GM23338 (cell line): ENCODE data around the gene ZSCAN4. TPM values are rescaled to one million over a fixed set of nuclear protein-coding genes. Genes with fewer than 3 reads are reported as not detected.

Experiments used
- ATAC-seq: fragments of 200-7000 bp; cut with Tn5 transposase; 3 replicates; pipeline ENCODE4 v1.9.1; 2020
- DNase-seq: peaks from one replicate; pipeline ENCODE4 v3.0.0-alpha.2; 2015; ENCODE audit warnings: low spot score
- H2AFZ ChIP-seq: fragments of 200-600 bp; sonication (generic); 2 replicates; pipeline ENCODE4 v1.8.0; 2016; ENCODE audit warnings: antibody characterized with exemption, mild to moderate bottlenecking, moderate library complexity
- H3F3A ChIP-seq: fragments of 200-600 bp; sonication (generic); replicated peaks from 2 replicates; pipeline ENCODE4 v1.8.0; 2017; ENCODE audit warnings: antibody characterized with exemption, mixed run types, low read depth
- H3K27ac ChIP-seq: fragments of 200-600 bp; sonication (generic); 2 replicates; pipeline ENCODE4 v1.6.1; 2016; ENCODE audit warnings: low read depth
- H3K27me3 ChIP-seq: fragments of 200-600 bp; sonication (generic); 2 replicates; pipeline ENCODE4 v1.8.0; 2016; ENCODE audit warnings: mild to moderate bottlenecking, mixed run types, moderate library complexity; ENCODE audit not compliant: insufficient read depth
- H3K36me3 ChIP-seq: fragments of 200-600 bp; sonication (generic); 2 replicates; pipeline ENCODE4 v1.8.0; 2016; ENCODE audit warnings: mild to moderate bottlenecking; ENCODE audit not compliant: insufficient read depth
- H3K4me1 ChIP-seq: fragments of 200-600 bp; sonication (generic); 2 replicates; pipeline ENCODE4 v1.8.0; 2016; ENCODE audit warnings: mild to moderate bottlenecking, moderate library complexity; ENCODE audit not compliant: insufficient read depth
- H3K4me2 ChIP-seq: fragments of 200-600 bp; sonication (generic); 2 replicates; pipeline ENCODE4 v1.7.1; 2017; ENCODE audit warnings: mixed run types
- H3K4me3 ChIP-seq: fragments of 200-600 bp; sonication (generic); 2 replicates; pipeline ENCODE4 v1.6.1; 2016; ENCODE audit warnings: mixed run types
- H3K79me2 ChIP-seq: fragments of 200-600 bp; sonication (generic); replicated peaks from 2 replicates; pipeline ENCODE4 v1.8.0; 2017; ENCODE audit warnings: mild to moderate bottlenecking; ENCODE audit not compliant: insufficient read depth
- H3K9me2 ChIP-seq: fragments of 200-600 bp; sonication (generic); 2 replicates; pipeline ENCODE4 v1.8.0; 2017; ENCODE audit not compliant: insufficient read depth
- H4K20me1 ChIP-seq: fragments of 200-600 bp; sonication (generic); replicated peaks from 2 replicates; pipeline ENCODE4 v1.8.0; 2017; ENCODE audit warnings: mild to moderate bottlenecking; ENCODE audit not compliant: insufficient read depth
- H3K27ac Mint-ChIP-seq: 2 replicates; pipeline ENCODE4 v1.8.0; 2020; ENCODE audit warnings: inconsistent platforms, mild to moderate bottlenecking, moderate library complexity, mixed read lengths
- H3K27me3 Mint-ChIP-seq: 3 replicates; pipeline ENCODE4 v1.8.0; 2022; ENCODE audit warnings: low read depth, mild to moderate bottlenecking, moderate library complexity, mixed read lengths, inconsistent platforms; ENCODE audit not compliant: insufficient read depth, poor library complexity
- H3K36me3 Mint-ChIP-seq: 3 replicates; pipeline ENCODE4 v1.8.0; 2021; ENCODE audit warnings: low read depth, mild to moderate bottlenecking, inconsistent platforms, moderate library complexity, mixed read lengths
- H3K4me1 Mint-ChIP-seq: 3 replicates; pipeline ENCODE4 v1.8.0; 2020; ENCODE audit warnings: mild to moderate bottlenecking, inconsistent platforms, mixed read lengths
- H3K4me3 Mint-ChIP-seq: 3 replicates; pipeline ENCODE4 v1.8.0; 2021; ENCODE audit warnings: moderate library complexity, mild to moderate bottlenecking, inconsistent platforms, mixed read lengths
- H3K9me3 Mint-ChIP-seq: 3 replicates; pipeline ENCODE4 v1.8.0; 2020; ENCODE audit warnings: moderate library complexity, mild to moderate bottlenecking, inconsistent platforms, mixed read lengths
- CREB1 ChIP-seq: fragments of 250-450 bp; sonication (Bioruptor Pico); IDR thresholded peaks from 2 replicates; pipeline ENCODE4 v1.5.0; 2020; ENCODE audit warnings: low read depth, mild to moderate bottlenecking, moderate library complexity
- CTCF ChIP-seq, 2 experiments: fragments of 200-600 bp in 1 of 2; sonication (generic) in 1 of 2; conservative IDR thresholded peaks; 2 replicates each; pipeline versions ENCODE4 v1.5.1 to v1.6.1; 2016 to 2017; ENCODE audit warnings: antibody characterized with exemption in 2 of 2, low read depth in 2 of 2, mild to moderate bottlenecking in 2 of 2, moderate library complexity in 1 of 2
- ETS1 ChIP-seq: IDR thresholded peaks from 2 replicates; pipeline ENCODE4 v1.6.1; 2016; ENCODE audit warnings: antibody characterized with exemption
- EZH2phosphoT487 ChIP-seq: fragments of 200-600 bp; sonication (generic); IDR thresholded peaks from one replicate; pipeline ENCODE4 v1.8.1; 2018; ENCODE audit warnings: antibody characterized with exemption; ENCODE audit not compliant: unreplicated experiment
- JUNB ChIP-seq: IDR thresholded peaks from one replicate; pipeline ENCODE4 v1.6.1; 2016; ENCODE audit warnings: antibody characterized with exemption; ENCODE audit not compliant: unreplicated experiment
- NANOG ChIP-seq: IDR thresholded peaks from 2 replicates; pipeline ENCODE4 v1.6.1; 2016; ENCODE audit warnings: antibody characterized with exemption, borderline replicate concordance
- REST ChIP-seq: IDR thresholded peaks from one replicate; pipeline ENCODE4 v1.6.1; 2018; ENCODE audit warnings: antibody characterized with exemption; ENCODE audit not compliant: unreplicated experiment
- ZNF331 ChIP-seq: fragments of 250-450 bp; sonication (Bioruptor Pico); IDR thresholded peaks from 2 replicates; pipeline ENCODE4 v1.5.0; 2020; ENCODE audit warnings: low read depth, mild to moderate bottlenecking, moderate library complexity
- polyA plus RNA-seq: library from polyadenylated mRNA; unstranded; fragments of >200 nt; fragmentation: Nextera tagmentation; extraction: Ambion mirVana; gene quantifications from 2 replicates; pipeline ENCODE4 v1.2.1, GENCODE V29; 2016
- total RNA-seq: library from RNA; depleted of rRNA; stranded (reverse); fragments of >200 nt; shearing (Covaris generic); gene quantifications from 2 replicates; pipeline ENCODE4 v1.2.3, GENCODE V29; 2014

The ZSCAN4 gene
- total and polyA plus RNA-seq, 2 experiments from 2014 or later, result not detected

GRCh38 chr19:57643734-57644133 is 25.0 kb upstream of the ZSCAN4 start (continued):
- TF ChIP-seq CREB1 (no peak), REST (no peak), NANOG (no peak), CTCF (conservative IDR thresholded peaks at IDR 0.05; ENCODE audit: low read depth in 2 of 2) (no peak), ETS1 (no peak), EZH2phosphoT487 (no peak), ZNF331 (CRISPR knock-in tag) (no peak), JUNB (no peak)

GRCh38 chr19:57648331-57649003 is 20.3 kb upstream of the ZSCAN4 start:
- H3K27ac Mint-ChIP-seq, result no peak overlapping the region
- peak in 1 of 2 experiments; percentile 33; a peak in 1 of 4 replicates for TF ChIP-seq CTCF (conservative IDR thresholded peaks at IDR 0.05; ENCODE audit: low read depth in 2 of 2)
- TF ChIP-seq ETS1, result no peak
- H3K4me1 ChIP-seq, result no peaks in the 10 kb centered on the region; the same call in 1 of the 2 replicates
- peaks cover under 1% of the 10 kb centered on the region for H3K36me3 Mint-ChIP-seq
- no peak overlapping the region; the same call in 2 of the 3 replicates for H3K4me3 Mint-ChIP-seq
- H3K9me2 ChIP-seq, result peaks cover 5% of the 10 kb centered on the region; the same call in 1 of the 2 replicates
- H2AFZ ChIP-seq, result no peak overlapping the region
- no peaks in the 10 kb centered on the region for H3F3A ChIP-seq
- no peaks in the 10 kb centered on the region for H4K20me1 ChIP-seq
- ATAC-seq (no peak), DNase-seq (no peak)
- H3K79me2 ChIP-seq, result no peaks in the 10 kb centered on the region
- no peaks in the 10 kb centered on the region for H3K36me3 ChIP-seq
- no peak overlapping the region for H3K27ac ChIP-seq
- peaks cover 6% of the 10 kb centered on the region for H3K4me1 Mint-ChIP-seq
- no peak overlapping the region for H3K4me3 ChIP-seq
- no peaks in the 10 kb centered on the region for H3K9me3 Mint-ChIP-seq
- no peaks in the 10 kb centered on the region for H3K27me3 ChIP-seq
- H3K4me2 ChIP-seq, result no peak overlapping the region
- peaks cover 5% of the 10 kb centered on the region for H3K27me3 Mint-ChIP-seq
